Measurements from ENCODE around the gene SPOCK1. TPM values are rescaled to one million over a fixed set of nuclear protein-coding genes. Genes with fewer than 3 reads are reported as not detected.
"Not testable (repeated sequence)": the region's sequence is repeated elsewhere in the genome, so short reads cannot be mapped to it uniquely, and the experiment has no call there.

The SPOCK1 gene
- polyA plus RNA-seq, 6 donors from 2014 or later = not detected

- DNase-seq; H3K27ac Mint-ChIP-seq; ATAC-seq (ENCODE audit: low read depth in 2 of 2); H3K4me3 Mint-ChIP-seq; H3K4me1 Mint-ChIP-seq; H3K36me3 Mint-ChIP-seq; H3K27me3 Mint-ChIP-seq: not testable (repeated sequence)
- H3K9me3 Mint-ChIP-seq = peaks cover 10 to 35% (median 16%) of the 10 kb centered on the region in 7 donors
Observed at GRCh38 chr5:136953346-136954069, 545.6 kb downstream of the SPOCK1 start.

DNA sequence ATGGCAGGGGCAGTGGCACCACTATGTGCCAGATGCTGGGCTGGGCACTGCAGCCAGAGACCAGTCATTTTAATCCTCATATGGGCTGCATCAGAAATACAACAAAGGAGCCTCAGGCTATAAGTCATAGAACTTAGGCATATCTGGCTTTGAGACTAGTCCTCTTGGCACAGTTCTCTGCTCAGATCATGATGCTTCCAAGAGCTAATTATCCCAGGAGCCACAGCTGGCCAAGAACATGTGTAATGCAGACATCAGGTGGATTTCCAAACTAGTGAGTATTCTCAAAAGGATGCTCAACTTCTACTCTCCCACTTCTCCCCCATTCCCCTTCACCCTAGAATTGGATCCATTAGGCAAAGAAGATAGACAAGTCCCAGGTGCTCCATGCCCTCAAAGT, 571.6 kb downstream of the SPOCK1 start:
- H3K27me3 Mint-ChIP-seq = no peaks in the 10 kb centered on the region
- H3K9me3 Mint-ChIP-seq = peaks cover 3 to 26% (median 9%) of the 10 kb centered on the region in 7 donors
- no peak overlapping the region for H3K4me3 Mint-ChIP-seq
- no peak for DNase-seq
- ATAC-seq (ENCODE audit: low read depth in 2 of 2) = no peak
- peaks cover 0 to 7% of the 10 kb centered on the region in 2 donors for H3K36me3 Mint-ChIP-seq
- no peak overlapping the region for H3K27ac Mint-ChIP-seq
- no peaks in the 10 kb centered on the region for H3K4me1 Mint-ChIP-seq

DNA sequence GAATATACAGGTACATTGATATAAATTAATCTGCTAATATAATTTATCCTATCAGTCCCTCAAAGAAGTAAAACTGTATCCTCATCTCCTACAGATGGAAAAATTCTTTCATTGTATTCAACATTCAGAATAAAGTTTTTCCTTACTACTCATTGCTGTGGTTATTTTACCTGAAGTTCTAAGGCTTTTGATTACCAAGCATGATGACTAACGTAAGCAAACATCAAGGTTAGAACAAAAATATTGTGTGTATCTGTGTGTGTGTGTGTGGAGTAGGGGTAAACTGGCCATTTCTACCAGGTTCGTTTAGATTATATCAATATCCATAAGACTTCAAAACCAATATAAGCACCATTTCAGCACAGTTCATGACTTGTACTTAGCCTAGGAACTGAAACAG, 573.1 kb downstream of the SPOCK1 start:
- Mint-ChIP-seq H3K36me3 (peaks cover 0 to 7% of the 10 kb centered on the region in 2 donors), H3K4me1 (no peaks in the 10 kb centered on the region), H3K4me3 (no peak overlapping the region), H3K27me3 (no peaks in the 10 kb centered on the region), H3K27ac (no peak overlapping the region), H3K9me3 (peaks cover 2 to 25% (median 9%) of the 10 kb centered on the region in 7 donors)
- no peak for ATAC-seq (ENCODE audit: low read depth in 2 of 2)
- no peak for DNase-seq

Other genes with a start within 250 kb of the SPOCK1 start
- 1 to 10 TPM in 3 of 6 donors, under 1 TPM in 3; 0.09 to 2.7 (median 0.97) TPM for gene KLHL3, start 236.8 kb upstream of the SPOCK1 start, polyA plus RNA-seq (ENCODE audit: low read depth in 6 of 6)